T-helper 9 cell (primary cell): ENCODE data around the gene PDZD4.

Source experiments
- DNase-seq: peaks from one replicate; pipeline ENCODE4 v3.0.0-alpha.2; 2020

PDZD4 gene

DNA sequence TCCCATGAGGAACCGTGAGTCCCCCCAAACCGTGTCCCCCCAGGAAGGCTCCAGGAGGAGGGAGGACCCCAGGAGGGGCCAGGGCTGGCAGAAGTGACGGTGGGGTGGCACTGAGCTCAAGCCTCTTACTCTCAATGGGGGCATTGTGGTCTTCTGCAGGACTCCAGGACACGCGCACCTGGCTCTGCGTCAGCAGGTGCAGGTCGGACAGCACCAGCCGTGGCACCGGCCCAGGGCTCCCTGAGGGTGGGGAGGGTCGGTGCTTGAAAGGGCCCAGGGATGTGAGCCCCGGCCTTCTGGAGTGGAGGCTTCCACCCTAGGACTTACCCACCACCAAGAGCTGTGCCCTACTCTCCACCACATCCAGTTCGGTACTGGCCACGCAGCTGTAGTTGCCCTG is 37.3 kb upstream of the PDZD4 start:
- DNase-seq = no peak

DNA sequence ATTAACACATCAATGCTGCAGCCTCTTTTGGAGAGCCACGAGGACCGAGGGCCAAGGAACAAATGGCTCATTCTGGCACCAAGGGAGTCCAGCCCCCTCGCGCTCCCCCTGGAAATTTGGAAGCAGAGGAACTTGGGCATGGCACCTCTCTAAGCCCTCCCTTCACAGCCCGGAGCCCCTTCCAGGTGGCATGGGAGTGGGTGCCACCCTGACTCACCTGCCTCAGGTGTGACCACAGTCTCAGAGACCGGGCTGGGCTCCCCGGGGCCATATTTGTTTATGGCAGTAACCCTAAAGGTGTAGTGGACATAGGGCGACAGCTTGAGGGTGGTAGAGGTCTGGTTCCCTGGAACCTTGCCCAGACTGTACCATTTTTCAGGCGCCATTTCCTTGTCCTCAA is 36.8 kb upstream of the PDZD4 start:
- no peak for DNase-seq

DNA sequence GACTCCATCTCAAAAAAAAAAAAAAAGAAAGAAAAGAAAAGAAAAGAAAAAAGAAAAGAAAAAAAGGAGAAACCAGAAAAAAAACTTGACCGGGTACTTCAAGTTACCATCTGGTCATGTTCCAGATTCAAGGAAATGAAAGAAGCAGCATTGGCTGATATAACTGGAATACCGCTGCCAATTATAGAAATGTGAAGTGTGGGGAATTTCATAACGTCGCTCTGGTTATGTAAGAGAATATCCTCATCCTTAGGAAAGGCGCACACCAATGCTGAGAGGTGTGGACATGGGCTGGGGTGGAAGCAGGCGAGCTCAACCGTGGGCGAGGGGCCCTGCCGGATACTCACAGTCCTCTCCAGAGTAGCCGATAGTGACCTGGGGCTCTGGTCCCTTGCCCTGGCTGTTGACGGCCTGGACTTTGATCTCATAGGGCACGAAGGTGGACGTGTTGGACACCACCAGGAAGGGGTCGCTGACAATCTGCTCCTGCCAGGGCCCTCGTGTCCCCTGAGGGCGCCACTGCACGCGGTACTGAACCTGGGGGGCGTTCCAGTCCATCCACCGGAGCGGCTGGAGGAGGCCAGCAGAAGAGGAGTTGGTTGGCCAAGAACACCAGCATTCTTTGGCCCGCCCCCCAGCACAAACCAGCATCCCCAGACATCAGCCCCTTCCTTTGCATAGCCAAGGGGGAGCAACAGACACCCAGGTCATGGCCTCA is 36.1 kb upstream of the PDZD4 start:
- DNase-seq = no peak

DNA sequence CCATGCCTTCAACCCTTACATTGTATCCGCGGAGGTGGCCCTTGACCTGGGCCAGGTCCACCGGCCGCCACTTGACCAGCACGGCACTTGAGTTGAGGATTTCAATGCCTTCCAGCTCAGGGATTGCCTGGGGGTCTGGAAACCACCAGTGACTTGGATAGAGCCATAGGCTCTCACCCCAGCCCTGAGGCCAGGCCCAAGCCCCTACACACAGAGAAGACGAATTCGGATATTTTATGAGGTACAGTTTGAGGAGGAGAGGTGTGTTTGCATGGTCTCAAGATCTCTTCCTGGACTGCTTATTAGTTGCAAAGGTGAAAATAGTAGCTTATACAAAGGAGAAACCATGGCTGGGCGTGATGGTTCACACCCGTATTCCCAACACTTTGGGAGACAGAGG is 35.3 kb upstream of the PDZD4 start:
- DNase-seq = no peak

DNA sequence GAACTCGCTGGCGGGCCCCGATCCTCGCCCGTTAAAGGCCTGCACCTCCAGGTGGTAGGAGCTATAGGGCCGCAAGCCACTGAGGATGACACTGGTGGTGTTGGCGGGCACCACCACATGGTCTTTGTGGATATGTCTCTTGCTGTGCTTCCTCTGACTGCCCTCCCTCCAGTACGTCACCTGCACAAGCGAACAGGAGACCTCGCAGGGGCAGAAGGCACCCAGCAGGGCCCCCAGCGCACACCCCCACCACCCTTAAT is 34.9 kb upstream of the PDZD4 start:
- DNase-seq = no peak

DNA sequence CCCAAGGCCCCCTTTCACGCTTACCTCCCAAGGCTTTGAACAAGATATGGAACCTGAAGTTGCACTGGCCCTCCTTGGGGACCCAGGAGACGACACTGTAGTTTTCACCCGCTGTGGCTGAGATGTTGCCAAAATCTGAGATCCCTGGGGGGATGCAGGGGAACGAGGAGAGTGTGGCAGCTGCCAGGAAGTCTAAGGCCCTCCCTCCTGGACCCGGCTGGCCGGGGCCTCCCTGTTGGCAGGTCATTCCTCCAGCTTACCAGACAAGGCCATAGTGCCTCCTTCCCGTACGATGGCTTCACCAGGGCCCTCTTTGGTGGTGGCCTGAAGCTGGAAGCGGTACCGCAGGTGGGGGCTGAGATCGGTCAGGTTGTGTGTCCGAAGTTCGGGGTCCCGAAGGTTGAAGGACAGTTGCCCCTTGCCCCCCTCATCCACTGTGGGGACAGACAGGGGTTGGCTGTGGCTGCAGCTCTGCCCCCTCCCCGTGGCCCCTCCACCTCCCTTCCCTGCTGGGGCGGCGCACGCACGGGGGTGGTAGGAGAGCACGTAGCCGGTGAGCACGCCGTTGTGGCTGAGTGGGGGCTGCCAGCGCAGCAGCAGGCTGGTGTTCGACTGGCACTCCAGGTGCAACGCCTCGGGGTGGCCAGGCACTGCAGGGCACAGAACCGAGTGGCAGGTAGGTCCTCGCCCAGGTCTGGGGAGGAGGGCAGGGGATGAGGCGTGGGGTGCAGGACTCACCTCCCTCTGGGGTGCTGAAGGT is 34.4 kb upstream of the PDZD4 start:
- DNase-seq = no peak

DNA sequence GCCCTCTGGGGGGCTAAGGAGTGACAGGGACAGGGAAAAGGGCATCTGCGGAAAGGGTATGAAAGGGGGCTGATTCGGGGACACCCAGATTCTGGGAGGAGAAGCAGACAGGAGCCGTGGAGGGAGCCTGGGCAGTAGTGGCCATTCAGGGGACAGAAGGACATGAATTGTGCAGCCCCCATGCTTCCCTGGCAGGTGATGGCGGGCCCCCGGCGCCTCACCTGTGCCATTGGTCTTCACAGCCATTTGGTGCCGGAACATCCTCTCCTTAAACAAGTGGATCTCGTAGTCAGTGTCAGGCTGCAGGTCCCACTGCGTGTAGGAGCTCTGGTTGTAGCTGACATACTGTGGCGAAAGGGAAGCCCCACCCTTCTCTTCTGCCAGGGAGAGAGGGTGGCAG is 33.8 kb upstream of the PDZD4 start:
- no peak for DNase-seq

DNA sequence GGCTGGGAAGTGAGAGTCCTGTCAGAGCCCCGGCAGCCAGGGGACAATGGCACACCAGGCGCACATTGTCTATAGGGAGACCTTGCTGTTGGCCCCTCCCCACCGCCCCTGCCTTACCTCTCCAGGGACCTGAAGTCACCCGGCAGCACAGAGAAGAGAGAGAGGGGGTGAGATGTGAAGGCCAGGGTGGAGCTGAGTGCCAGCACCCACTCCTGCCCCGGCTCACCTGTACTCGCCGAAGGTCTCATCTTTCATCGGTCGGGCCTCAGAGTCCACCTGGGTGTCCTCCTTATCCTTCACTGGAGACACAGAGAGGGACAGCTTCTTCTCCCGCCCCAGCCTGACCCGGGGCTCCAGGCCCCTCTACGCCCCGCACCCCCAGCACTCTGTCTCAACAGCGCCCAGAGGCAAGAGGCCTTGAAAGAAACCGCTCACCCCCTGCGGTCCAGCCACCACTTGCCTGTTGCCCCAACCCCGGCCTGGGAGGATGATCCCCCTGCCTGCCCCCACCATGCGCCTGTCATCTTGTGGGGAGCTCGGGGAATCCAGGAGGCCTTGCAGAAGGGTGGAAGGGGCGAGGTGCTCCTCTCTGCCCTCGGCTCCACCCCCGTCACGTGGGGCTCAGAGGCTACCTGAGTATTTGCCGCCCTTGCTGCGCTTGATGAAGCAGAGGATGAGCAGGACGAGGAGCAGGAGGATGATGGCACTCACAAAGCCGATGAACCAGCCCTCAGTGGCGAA is 33.1 kb upstream of the PDZD4 start:
- DNase-seq = no peak

DNA sequence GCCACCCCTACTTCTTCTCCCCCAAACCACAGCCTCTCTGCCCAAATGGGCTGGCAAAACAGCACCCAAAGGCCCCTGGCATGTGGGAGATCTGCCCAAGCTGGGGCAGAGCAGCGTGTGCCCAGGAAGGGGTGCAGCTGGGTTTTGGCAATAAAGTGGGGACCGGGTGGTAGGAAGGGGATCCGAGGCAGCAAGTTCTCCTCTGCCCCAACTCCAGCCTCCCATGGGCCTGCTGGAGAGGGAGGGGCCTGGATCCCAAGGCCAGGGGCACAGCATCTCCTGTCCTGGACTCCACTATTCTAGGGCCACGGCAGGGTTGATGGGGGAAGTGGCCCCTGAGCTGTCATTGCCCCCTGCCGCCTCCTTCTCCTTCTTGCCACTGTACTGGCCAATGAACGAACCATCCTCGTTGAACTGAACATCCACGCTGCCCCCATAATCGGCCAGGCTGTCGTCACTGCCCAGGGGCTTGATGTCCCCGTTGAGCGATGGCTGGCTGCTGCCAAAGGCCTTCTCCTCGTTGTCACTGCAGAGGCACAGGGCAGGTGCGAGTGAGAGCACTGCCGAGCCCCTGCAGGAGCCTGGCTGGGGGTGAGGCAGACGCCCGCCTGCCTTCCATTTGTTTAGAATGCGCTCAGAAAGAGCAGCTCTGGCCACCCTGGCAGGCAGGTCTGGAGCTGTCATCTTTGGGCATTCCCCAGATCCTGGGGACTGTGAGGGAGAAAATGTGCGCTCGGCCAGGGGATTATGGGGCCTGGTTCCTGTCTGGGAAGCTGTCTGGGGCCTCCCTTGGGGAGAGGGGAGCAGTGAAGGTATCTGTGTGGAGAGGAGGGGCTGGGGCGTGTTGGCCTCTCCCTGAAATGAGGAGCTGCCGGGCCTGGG is 32.3 kb upstream of the PDZD4 start:
- DNase-seq = no peak

DNA sequence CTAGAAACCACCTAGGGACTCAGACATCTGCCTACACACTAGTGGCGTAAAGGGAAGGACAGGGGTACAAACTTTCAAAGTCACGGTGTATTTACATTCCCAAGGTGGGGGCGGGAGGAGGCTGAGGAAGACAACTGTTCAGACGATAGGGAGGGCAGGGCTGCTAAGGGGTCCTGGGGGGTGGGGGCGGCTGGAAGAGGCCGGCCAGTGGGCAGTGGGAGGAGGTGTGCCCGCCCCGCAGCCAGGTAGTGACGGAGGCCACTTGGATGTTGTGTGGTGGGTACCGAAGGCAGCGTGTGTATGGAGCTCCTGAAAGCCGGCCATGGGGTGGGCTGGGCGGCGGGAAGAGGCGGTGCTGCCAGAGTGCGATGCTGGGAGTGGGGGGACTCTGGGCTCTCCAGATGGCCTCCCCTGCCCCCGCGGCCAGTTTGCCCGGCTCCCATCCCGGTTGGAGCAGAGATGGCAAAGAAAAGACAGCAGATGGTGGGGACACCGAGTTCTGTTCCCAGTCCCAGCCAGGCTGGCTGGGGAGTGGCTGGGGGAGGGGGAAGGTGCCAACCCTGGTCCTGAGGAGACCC is 31.5 kb upstream of the PDZD4 start:
- DNase-seq = no peak

DNA sequence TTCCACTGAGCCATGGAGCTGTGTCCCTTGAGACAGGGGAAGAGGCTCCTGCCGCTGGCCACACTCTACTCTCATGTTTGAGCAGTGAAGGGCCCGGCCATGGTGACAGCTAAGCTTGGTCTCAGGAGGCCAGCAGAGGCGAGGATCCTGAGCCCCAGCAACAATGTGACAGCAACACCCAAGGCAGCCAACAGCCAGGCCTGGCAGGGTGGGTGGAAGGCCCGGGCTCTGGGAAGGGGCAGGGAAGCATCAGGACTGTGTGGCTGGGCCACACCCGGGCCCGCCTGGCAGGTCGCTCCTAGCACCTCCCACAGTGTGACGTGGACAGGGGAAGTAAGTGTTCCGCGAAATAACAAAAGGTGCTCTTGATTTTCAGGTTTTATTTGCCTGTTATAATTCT is 30.8 kb upstream of the PDZD4 start:
- DNase-seq = no peak

DNA sequence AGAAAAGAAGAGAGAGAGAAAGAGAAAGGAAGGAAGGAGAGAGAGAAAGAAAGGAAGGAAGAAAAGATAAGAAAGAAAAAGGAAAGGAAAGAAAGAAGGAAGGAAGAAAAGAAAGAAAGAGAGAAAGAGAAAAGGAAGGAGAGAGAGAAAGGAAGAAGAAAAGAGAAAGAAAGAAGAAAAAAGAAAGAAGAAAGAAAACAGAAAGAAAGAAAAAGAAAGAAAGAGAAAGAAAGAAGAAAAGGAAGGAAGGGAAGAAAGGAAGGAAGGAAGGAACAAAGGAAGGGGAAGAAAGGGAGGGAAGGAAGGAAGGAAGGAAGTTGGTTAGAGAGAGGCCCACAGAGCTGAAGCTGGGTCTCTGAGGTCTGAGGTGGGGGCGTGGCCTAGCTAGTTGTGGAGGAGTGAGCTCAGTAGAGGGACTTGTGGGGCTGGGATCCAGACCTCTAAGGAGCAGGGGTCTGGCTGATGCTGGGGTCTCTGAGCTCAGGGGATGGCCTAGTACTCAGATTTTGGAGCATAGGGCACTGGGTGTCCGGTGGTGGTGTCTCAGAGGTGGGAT is 27.1 kb upstream of the PDZD4 start:
- no peak for DNase-seq

DNA sequence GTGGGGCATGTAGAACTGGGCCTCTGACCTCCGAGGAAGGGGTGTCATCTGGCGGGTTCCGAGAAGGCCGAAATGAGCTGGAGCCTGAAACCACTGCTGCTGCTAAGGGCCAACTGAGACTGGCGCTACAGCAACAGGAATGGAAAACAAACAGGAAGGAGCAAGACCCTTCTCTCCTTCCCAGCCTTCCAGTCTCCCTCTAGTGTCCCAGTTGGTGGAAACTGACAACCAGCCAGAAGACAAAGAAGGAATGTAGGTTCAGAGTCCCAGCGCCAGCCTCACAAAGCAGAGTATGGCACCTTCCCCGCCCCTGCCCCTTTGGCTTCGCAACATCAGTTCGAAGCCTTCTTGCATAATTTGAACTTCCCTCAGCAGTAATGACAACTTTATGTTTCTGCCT is 24.4 kb upstream of the PDZD4 start:
- no peak for DNase-seq

DNA sequence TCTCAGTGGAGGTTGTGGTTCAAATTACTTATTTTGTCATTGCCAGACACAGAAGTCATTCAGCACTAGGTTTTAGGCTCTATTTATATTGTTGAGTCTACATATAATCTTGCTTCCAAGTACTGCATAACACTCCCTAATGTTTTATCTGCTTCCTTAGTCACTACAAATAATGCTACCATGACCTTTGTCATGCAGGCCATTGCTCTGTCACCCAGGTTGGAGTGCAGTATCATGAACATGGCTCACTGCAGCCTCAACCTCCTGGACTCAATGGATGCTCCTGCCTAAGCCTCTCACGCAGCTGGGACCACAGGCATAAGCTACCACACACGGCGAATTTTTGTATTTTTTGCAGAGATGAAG is 23.5 kb upstream of the PDZD4 start:
- DNase-seq = no peak

DNA sequence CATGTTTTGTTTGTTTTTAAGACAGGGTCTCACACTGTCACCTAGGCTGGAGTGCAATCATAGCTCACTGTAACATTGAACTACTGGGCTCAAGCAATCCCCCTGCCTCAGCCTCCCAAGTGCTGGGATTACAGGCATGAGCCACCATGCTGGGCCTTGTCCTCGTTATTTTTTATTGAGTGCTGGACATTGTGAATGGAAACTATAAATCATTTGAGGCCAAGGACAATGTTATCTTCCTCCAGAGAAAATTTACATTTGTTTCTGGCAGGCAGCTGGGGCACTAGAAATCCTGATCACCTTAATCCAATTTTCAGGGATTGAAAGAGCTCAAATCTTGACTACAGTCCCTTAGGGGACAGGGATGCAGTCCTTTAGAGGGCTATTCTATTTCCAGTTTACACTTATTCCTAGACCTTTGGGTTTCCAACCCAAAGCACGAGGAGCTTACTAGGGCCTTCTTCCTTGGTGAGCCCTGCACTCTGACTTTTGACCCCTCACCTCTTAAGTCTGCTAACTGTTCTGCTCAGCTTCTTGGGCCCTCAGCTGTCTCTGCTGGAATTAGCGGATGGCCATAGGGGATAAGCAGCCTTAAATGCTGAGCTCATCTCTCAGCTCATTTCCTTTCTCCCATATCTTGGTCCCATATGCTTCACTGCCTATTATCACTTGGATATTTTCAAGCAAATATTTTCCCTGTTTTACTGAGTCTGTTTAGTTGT is 23.0 kb upstream of the PDZD4 start:
- no peak for DNase-seq

DNA sequence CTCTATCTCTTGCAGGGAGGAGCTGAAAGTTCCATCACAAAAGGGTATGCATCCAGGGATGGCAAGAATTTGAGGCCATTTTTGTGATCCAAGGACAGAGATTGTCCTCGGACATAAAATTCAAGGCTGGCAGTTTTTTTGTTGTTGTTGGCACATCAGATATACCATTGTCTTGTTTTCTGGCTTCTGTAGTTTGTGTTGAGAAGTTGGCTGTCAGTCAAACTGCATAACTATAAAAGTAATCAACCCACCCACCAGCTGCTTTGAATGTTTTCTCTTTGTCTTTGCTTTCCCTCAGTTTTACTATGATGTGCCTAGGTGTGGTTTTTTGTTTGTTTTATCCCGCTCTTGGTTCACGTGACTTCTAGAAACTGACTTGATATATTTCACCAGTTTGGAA is 21.6 kb upstream of the PDZD4 start:
- DNase-seq = no peak

DNA sequence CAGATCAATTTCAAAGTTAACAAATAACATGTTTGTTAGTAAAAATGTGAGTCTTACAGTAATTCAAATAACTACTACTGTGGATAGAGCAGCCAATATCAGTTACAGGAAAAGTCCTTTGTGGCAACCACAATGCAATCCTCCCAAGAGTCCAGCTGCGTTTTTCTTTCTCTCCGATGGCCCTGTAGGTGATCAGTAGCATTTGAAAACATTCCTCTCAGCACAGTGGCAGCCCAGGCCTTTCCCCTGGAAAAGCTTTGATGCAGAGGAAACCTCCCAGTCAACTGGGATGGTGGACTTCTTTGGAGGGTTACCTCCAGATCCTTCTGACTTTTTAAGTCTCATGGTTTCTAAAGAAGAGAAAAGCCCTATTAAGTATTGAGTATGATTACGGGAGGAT is 18.0 kb upstream of the PDZD4 start:
- DNase-seq = no peak

DNA sequence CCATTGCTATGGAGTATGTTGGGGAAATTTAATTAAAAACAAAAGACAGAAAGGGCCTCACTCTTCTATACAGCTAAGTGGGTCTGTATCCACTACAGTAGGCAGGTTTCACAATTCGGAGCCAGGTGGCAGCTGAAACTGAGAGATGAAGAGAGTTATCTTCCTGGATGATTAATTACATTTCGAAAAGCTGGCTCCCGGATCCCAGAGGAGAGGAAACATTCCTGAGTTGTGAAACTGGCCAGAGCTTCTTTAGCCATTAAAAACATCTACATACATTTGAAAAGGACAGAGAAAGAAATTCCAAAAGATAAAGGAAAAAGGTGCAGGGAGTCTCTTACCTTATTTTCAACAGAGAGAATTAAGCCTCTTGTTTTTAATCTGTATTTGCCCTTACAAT is 15.5 kb upstream of the PDZD4 start:
- no peak for DNase-seq

DNA sequence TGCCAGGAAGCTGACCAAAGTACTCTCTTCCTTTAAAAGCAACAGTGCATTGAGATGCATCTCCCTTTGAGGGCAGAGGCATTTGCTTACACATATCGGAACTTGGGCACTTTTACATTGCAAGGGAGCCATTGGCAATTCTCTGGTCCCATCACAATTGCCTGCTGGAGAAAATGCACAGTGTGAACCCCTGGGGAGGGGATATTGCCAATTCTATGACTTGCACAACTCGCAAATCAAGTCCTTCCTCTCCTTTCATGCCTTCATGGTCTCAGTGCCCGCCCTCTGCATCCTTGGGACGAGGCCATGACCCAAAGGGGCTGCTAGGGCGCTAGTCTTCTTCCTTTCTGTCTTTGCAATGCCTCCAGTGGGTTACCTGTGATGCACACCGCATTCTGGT is 14.9 kb upstream of the PDZD4 start:
- no peak for DNase-seq

DNA sequence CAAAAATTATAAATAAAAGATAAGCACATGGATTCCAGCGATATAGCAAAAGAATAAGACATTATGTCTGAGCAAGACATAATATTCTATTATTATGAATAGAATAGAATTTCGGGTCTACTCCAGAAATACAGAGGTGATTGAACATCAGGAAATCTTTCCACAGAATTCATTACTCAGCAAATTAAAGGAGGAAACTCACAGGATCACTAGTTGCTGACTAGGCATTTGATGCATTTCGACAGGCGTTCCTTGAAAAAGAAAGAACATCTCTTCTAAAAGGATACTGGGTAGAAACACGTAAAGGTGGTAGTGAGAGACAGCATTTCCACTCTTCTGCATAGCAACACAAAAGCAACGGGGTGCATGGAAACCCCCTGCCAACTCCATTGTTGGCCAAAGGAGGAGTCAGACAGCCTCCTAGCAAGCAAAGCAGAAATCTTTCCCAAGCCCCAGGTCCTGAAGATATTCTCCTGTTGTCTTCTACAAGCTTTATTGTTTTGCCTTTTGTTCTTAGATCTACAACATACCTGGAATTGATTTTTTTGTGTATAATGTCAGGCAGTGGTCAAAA is 14.3 kb upstream of the PDZD4 start:
- no peak for DNase-seq

DNA sequence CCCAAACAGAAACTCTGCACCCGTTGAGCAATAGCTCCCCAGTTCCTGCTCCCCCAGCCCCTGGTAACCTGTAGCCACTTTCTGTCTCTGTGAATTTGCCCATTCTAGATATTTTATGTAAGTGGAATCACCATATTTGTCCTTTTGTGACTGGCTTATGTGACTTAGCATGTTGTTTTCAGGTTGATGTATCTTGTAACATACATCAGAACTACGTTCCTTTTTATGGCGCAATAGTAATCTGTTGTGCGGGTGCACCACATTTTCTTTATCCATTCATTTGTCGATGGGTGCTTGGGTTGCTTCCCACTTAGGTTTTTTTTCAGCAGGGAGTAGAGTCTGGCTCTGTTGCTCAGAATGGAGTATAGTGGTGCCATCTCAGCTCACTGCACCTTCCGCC is 6.6 kb upstream of the PDZD4 start:
- DNase-seq = no peak

DNA sequence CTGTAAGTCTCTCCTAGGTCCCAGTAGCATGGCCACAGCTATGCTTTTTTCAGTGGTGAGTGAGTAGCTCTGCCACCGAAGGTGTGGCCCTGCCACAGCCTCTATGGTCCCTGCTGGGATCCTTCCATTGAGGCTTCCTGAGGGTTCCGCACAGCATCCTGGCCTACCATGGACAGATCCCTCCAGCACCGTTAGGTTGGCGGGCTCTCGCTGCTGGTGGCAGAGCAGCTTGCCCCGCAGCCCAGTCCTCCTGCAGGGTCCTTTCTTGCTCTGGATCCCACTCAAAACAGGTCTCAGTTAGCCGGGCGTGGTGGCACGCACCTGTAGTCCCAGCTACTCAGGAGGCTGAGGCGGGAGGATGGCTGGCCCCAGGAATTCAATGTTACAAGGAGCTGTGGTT is 2.4 kb upstream of the PDZD4 start:
- DNase-seq = no peak
